OCI-LY7 (cell line): Measurements from ENCODE around the gene SLCO2B1. TPM values are rescaled to one million over a fixed set of nuclear protein-coding genes. Genes with fewer than 3 reads are reported as not detected.

Experiments
- BruUV-seq: library from RNA; stranded (reverse); fragments of 400-500 nt; replicated peaks from 2 replicates; lab custom pipeline; 2021; lab: Mats Ljungman, UMichigan
- CTCF ChIA-PET: fragments of 300-600 bp; sonication (Branson Sonifier 250); formaldehyde crosslinking; loops from one replicate; lab custom pipeline; 2022; ENCODE audit warnings: antibody characterized with exemption; ENCODE audit not compliant: unreplicated experiment; lab: Charles Lee
- POLR2A ChIA-PET: fragments of 300-600 bp; sonication (Branson Sonifier 250); formaldehyde crosslinking; loops from one replicate; lab custom pipeline; 2022; ENCODE audit warnings: antibody characterized with exemption; lab: Charles Lee
- DNase-seq: peaks from one replicate; pipeline ENCODE4 v3.0.0-alpha.2; 2015; ENCODE audit warnings: low spot score
- H2AFZ ChIP-seq: fragments of 200-600 bp; sonication (generic), shearing (Covaris generic); 2 replicates; pipeline ENCODE4 v1.6.1; 2014; ENCODE audit warnings: mild to moderate bottlenecking, antibody characterized with exemption, low read length, moderate library complexity
- H3K27ac ChIP-seq: fragments of 200-600 bp; sonication (generic); 2 replicates; pipeline ENCODE4 v1.5.1; 2014; ENCODE audit warnings: mixed run types, low read depth, mild to moderate bottlenecking, moderate library complexity, low read length, inconsistent platforms; ENCODE audit not compliant: poor library complexity, severe bottlenecking
- H3K36me3 ChIP-seq: fragments of 200-600 bp; sonication (generic); 2 replicates; pipeline ENCODE4 v1.6.1; 2014; ENCODE audit warnings: mild to moderate bottlenecking, antibody characterized with exemption, low read length, moderate library complexity, mixed read lengths; ENCODE audit not compliant: insufficient read depth
- H3K4me1 ChIP-seq: fragments of 200-600 bp; sonication (generic); 2 replicates; pipeline ENCODE4 v1.5.1; 2014; ENCODE audit warnings: mild to moderate bottlenecking, low read length; ENCODE audit not compliant: insufficient read depth, poor library complexity, severe bottlenecking
- H3K4me2 ChIP-seq: fragments of 200-600 bp; sonication (generic); 2 replicates; pipeline ENCODE4 v1.6.1; 2014; ENCODE audit warnings: mild to moderate bottlenecking, low read length
- H3K4me3 ChIP-seq: fragments of 200-600 bp; sonication (generic); 2 replicates; pipeline ENCODE4 v1.5.1; 2014; ENCODE audit warnings: mild to moderate bottlenecking, low read depth, low read length; ENCODE audit not compliant: poor library complexity, severe bottlenecking
- H3K79me2 ChIP-seq: fragments of 200-600 bp; sonication (generic); 2 replicates; pipeline ENCODE4 v1.6.1; 2016; ENCODE audit warnings: low read depth, mild to moderate bottlenecking, low read length, moderate library complexity, mixed read lengths; ENCODE audit not compliant: insufficient read depth
- H3K9me2 ChIP-seq: fragments of 200-600 bp; sonication (generic); 2 replicates; pipeline ENCODE4 v1.6.1; 2016; ENCODE audit warnings: mild to moderate bottlenecking, low read length, mixed read lengths; ENCODE audit not compliant: insufficient read depth
- H3K9me3 ChIP-seq: fragments of 200-600 bp; sonication (generic); 2 replicates; pipeline ENCODE4 v1.6.1; 2014; ENCODE audit warnings: mild to moderate bottlenecking, mixed run types, low read length, mixed read lengths
- H4K20me1 ChIP-seq: fragments of 200-600 bp; sonication (generic); 2 replicates; pipeline ENCODE4 v1.6.1; 2014; ENCODE audit warnings: mild to moderate bottlenecking, antibody characterized with exemption, low read length, moderate library complexity, mixed read lengths; ENCODE audit not compliant: insufficient read depth
- CTCF ChIP-seq: fragments of 200-600 bp; sonication (generic); conservative IDR thresholded peaks from 2 replicates; pipeline ENCODE4 v1.5.1; 2014; ENCODE audit warnings: mild to moderate bottlenecking, antibody characterized with exemption, low read length, moderate library complexity, mixed read lengths
- EZH2phosphoT487 ChIP-seq: fragments of 200-600 bp; sonication (generic); IDR thresholded peaks from 2 replicates; pipeline ENCODE4 v1.6.1; 2018; ENCODE audit warnings: low read depth, borderline replicate concordance, mild to moderate bottlenecking, mixed run types, antibody characterized with exemption, low read length, moderate library complexity, mixed read lengths
- intact Hi-C: fragments of 100-400 bp; cut with micrococcal nuclease; formaldehyde crosslinking; loops from one replicate; pipeline ENCODE4 v1.10.0; 2022; ENCODE audit not compliant: unreplicated experiment
- total RNA-seq, 2 experiments: library from RNA; depleted of rRNA in 1 of 2; stranded (reverse); fragments of >200 nt in 1 of 2; shearing (Covaris generic) in 1 of 2; gene quantifications; 2 replicates each; pipeline ENCODE4 v1.2.3, GENCODE V29; 2014 to 2022

SLCO2B1 gene
- total RNA-seq, 2 experiments from 2014 or later: 0.03 TPM; not detected in 1

GRCh38 chr11:75225794-75226193, 74.9 kb downstream of the SLCO2B1 start:
- Histone ChIP-seq H3K4me3 (no peak overlapping the region), H3K36me3 (no peaks in the 10 kb centered on the region), H3K27ac (no peak overlapping the region), H3K4me1 (no peaks in the 10 kb centered on the region), H3K9me2 (no peaks in the 10 kb centered on the region), H4K20me1 (no peaks in the 10 kb centered on the region), H3K79me2 (no peaks in the 10 kb centered on the region), H2AFZ (no peak overlapping the region), H3K9me3 (no peaks in the 10 kb centered on the region), H3K4me2 (no peak overlapping the region)
- CTCF ChIA-PET: no interaction called here
- TF ChIP-seq CTCF: no peak
- no peak for TF ChIP-seq EZH2phosphoT487
- intact Hi-C loops: no loop called here
- POLR2A ChIA-PET: interaction anchor here (0.7 kb wide), 1 partner anchor 209 kb away, joined by 3 read pairs; no protein-coding TSS in a partner anchor
- no TSS peak for BruUV-seq
- DNase-seq: no peak

- Histone ChIP-seq H3K9me2 (no peaks in the 10 kb centered on the region), H3K4me2 (no peak overlapping the region), H3K27ac (no peak overlapping the region), H3K9me3 (no peaks in the 10 kb centered on the region), H4K20me1 (no peaks in the 10 kb centered on the region), H2AFZ (no peak overlapping the region), H3K79me2 (no peaks in the 10 kb centered on the region), H3K4me3 (no peak overlapping the region), H3K36me3 (no peaks in the 10 kb centered on the region), H3K4me1 (no peaks in the 10 kb centered on the region)
- BruUV-seq: no TSS peak
- TF ChIP-seq EZH2phosphoT487 (no peak), CTCF (no peak)
- POLR2A ChIA-PET: no interaction called here
- no peak for DNase-seq
- intact Hi-C loops: no loop called here
- CTCF ChIA-PET: no interaction called here
These were observed 78.6 kb downstream of the SLCO2B1 start for GRCh38 chr11:75229466-75229865.

GRCh38 chr11:75230621-75231020, 79.7 kb downstream of the SLCO2B1 start:
- ChIA-PET POLR2A (no interaction called here), CTCF (no interaction called here)
- Histone ChIP-seq H3K4me1 (no peaks in the 10 kb centered on the region), H4K20me1 (no peaks in the 10 kb centered on the region), H3K9me2 (no peaks in the 10 kb centered on the region), H2AFZ (no peak overlapping the region), H3K9me3 (no peaks in the 10 kb centered on the region), H3K27ac (no peak overlapping the region), H3K4me3 (no peak overlapping the region), H3K36me3 (no peaks in the 10 kb centered on the region), H3K4me2 (no peak overlapping the region), H3K79me2 (no peaks in the 10 kb centered on the region)
- BruUV-seq: no TSS peak
- intact Hi-C loops: no loop called here
- DNase-seq: no peak
- no peak for TF ChIP-seq EZH2phosphoT487
- TF ChIP-seq CTCF: no peak
